Measurements from ENCODE around the gene CSF1. TPM values are rescaled to one million over a fixed set of nuclear protein-coding genes. Genes with fewer than 3 reads are reported as not detected.

The CSF1 gene
- total RNA-seq, 1 donor from 2014 or later: 159 TPM

- H3K36me3 ChIP-seq: no peaks in the 10 kb centered on the region
- no peak overlapping the region for H3K4me3 ChIP-seq
- H3K27me3 ChIP-seq: no peaks in the 10 kb centered on the region
- intact Hi-C loops (cut with DNase I): no loop called here
- peaks cover 33% of the 10 kb centered on the region for H3K4me1 ChIP-seq
- TF ChIP-seq POLR2A (IDR thresholded peaks at IDR 0.05) (no peak), POLR2AphosphoS5 (IDR thresholded peaks at IDR 0.05; ENCODE audit: insufficient read depth in 1 of 2, low read depth in 1 of 2) (no peak)
- TF ChIP-seq, protein P1, sequence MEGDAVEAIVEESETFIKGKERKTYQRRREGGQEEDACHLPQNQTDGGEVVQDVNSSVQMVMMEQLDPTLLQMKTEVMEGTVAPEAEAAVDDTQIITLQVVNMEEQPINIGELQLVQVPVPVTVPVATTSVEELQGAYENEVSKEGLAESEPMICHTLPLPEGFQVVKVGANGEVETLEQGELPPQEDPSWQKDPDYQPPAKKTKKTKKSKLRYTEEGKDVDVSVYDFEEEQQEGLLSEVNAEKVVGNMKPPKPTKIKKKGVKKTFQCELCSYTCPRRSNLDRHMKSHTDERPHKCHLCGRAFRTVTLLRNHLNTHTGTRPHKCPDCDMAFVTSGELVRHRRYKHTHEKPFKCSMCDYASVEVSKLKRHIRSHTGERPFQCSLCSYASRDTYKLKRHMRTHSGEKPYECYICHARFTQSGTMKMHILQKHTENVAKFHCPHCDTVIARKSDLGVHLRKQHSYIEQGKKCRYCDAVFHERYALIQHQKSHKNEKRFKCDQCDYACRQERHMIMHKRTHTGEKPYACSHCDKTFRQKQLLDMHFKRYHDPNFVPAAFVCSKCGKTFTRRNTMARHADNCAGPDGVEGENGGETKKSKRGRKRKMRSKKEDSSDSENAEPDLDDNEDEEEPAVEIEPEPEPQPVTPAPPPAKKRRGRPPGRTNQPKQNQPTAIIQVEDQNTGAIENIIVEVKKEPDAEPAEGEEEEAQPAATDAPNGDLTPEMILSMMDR (IDR thresholded peaks at IDR 0.05): no peak
- no peaks in the 10 kb centered on the region for H3K9me3 ChIP-seq
- H3K27ac ChIP-seq: no peak overlapping the region
- DNase-seq (ENCODE audit: extremely low spot score in 2 of 2): no peak
These were observed 65.1 kb downstream of the CSF1 start for GRCh38 chr1:109975718-109976117.

DNA sequence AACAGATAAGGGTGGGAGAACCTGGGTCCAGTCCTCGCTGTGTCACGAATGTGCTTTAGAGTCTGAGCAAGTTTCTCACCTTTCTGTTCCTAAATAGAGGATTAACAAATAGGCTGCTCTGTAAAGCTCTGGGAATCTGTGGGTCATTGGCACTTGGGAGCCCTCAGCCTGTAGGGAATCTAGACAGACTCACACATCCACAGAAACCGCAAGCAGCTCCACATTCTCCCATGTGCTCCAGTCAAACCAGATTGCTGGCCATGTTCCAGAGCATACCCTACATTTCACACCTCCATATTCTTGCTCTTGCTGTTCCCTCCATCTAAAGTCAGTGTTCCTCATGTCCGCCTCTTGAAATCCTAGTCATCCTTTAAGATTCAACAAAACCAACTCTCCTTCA lies 66.1 kb downstream of the CSF1 start:
- H3K27ac ChIP-seq: peak overlapping the region; percentile 31
- intact Hi-C loops (cut with DNase I): no loop called here

GRCh38 chr1:109977225-109977624 lies 66.6 kb downstream of the CSF1 start:
- intact Hi-C loops (cut with DNase I): no loop called here
- H3K4me1 ChIP-seq: peaks cover 36% of the 10 kb centered on the region
- H3K9me3 ChIP-seq: no peaks in the 10 kb centered on the region
- H3K36me3 ChIP-seq: no peaks in the 10 kb centered on the region
- TF ChIP-seq POLR2A (IDR thresholded peaks at IDR 0.05) (no peak), POLR2AphosphoS5 (IDR thresholded peaks at IDR 0.05; ENCODE audit: insufficient read depth in 1 of 2, low read depth in 1 of 2) (no peak)
- TF ChIP-seq, protein P1 (IDR thresholded peaks at IDR 0.05): no peak
- H3K27me3 ChIP-seq: no peaks in the 10 kb centered on the region
- DNase-seq (ENCODE audit: extremely low spot score in 2 of 2): no peak
- H3K4me3 ChIP-seq: no peak overlapping the region
- H3K27ac ChIP-seq: peak overlapping the region; percentile 31

More for the DNA sequence above, 66.1 kb downstream of the CSF1 start:
- Histone ChIP-seq H3K9me3 (no peaks in the 10 kb centered on the region), H3K4me3 (no peak overlapping the region), H3K36me3 (no peaks in the 10 kb centered on the region), H3K27me3 (no peaks in the 10 kb centered on the region), H3K4me1 (peaks cover 36% of the 10 kb centered on the region)
- TF ChIP-seq POLR2AphosphoS5 (IDR thresholded peaks at IDR 0.05; ENCODE audit: insufficient read depth in 1 of 2, low read depth in 1 of 2) (no peak), POLR2A (IDR thresholded peaks at IDR 0.05) (no peak)
- TF ChIP-seq, protein P1 (IDR thresholded peaks at IDR 0.05): no peak
- DNase-seq (ENCODE audit: extremely low spot score in 2 of 2): no peak

- Histone ChIP-seq H3K36me3 (no peaks in the 10 kb centered on the region), H3K27me3 (no peaks in the 10 kb centered on the region), H3K27ac (peak overlapping the region; percentile 31), H3K4me3 (no peak overlapping the region), H3K4me1 (peaks cover 41% of the 10 kb centered on the region), H3K9me3 (no peaks in the 10 kb centered on the region)
- intact Hi-C loops (cut with DNase I): no loop called here
- TF ChIP-seq POLR2A (IDR thresholded peaks at IDR 0.05) (no peak), POLR2AphosphoS5 (IDR thresholded peaks at IDR 0.05; ENCODE audit: insufficient read depth in 1 of 2, low read depth in 1 of 2) (no peak)
- TF ChIP-seq, protein P1 (IDR thresholded peaks at IDR 0.05): no peak
- no peak for DNase-seq (ENCODE audit: extremely low spot score in 2 of 2)
These were observed 67.2 kb downstream of the CSF1 start for GRCh38 chr1:109977657-109978378.

GRCh38 chr1:109978761-109979488 lies 68.3 kb downstream of the CSF1 start:
- H3K4me3 ChIP-seq: no peak overlapping the region
- no peak for DNase-seq (ENCODE audit: extremely low spot score in 2 of 2)
- H3K27ac ChIP-seq: peak overlapping the region; percentile 31
- intact Hi-C loops (cut with DNase I): no loop called here
- H3K9me3 ChIP-seq: no peaks in the 10 kb centered on the region
- TF ChIP-seq, protein P1 (IDR thresholded peaks at IDR 0.05): no peak
- TF ChIP-seq POLR2AphosphoS5 (IDR thresholded peaks at IDR 0.05; ENCODE audit: insufficient read depth in 1 of 2, low read depth in 1 of 2) (no peak), POLR2A (IDR thresholded peaks at IDR 0.05) (no peak)
- no peaks in the 10 kb centered on the region for H3K27me3 ChIP-seq
- H3K36me3 ChIP-seq: no peaks in the 10 kb centered on the region
- H3K4me1 ChIP-seq: peaks cover 50% of the 10 kb centered on the region
